Lower lobe of right lung (tissue), 2 donors: ENCODE data around the gene ZNF22. TPM values are rescaled to one million over a fixed set of nuclear protein-coding genes. Genes with fewer than 3 reads are reported as not detected.
A peak's percentile ranks its signal among the peaks of the same experiment; 100 is the strongest.

Source experiments
- ATAC-seq, 2 donors: fragments of 200-7000 bp; cut with Tn5 transposase; one replicate each; pipeline ENCODE4 v1.9.1; 2020 to 2022; ENCODE audit warnings: mild to moderate bottlenecking in 2 of 2, moderate library complexity in 2 of 2
- DNase-seq: peaks from one replicate; pipeline ENCODE4 v3.0.0-alpha.2; 2020
- H3K27ac ChIP-seq: fragments of 200-600 bp; one replicate; pipeline ENCODE4 v1.8.0; 2022
- H3K27me3 ChIP-seq: fragments of 200-600 bp; one replicate; pipeline ENCODE4 v1.8.0; 2022; ENCODE audit warnings: low read depth
- H3K36me3 ChIP-seq: fragments of 200-600 bp; one replicate; pipeline ENCODE4 v1.8.0; 2022; ENCODE audit warnings: mild to moderate bottlenecking
- H3K4me1 ChIP-seq: fragments of 200-600 bp; one replicate; pipeline ENCODE4 v1.8.0; 2022
- H3K4me3 ChIP-seq: fragments of 200-600 bp; one replicate; pipeline ENCODE4 v1.8.0; 2022; ENCODE audit warnings: mild to moderate bottlenecking
- H3K9me3 ChIP-seq: fragments of 200-600 bp; one replicate; pipeline ENCODE4 v1.8.0; 2022
- CTCF ChIP-seq: fragments of 200-600 bp; IDR thresholded peaks from one replicate; pipeline ENCODE4 v1.8.0; 2022; ENCODE audit warnings: antibody characterized with exemption, mild to moderate bottlenecking
- intact Hi-C: fragments of 100-400 bp; cut with DNase I; formaldehyde crosslinking; loops from one replicate; pipeline ENCODE4 v1.11.0; 2022
- total RNA-seq: library from RNA; stranded (reverse); fragmentation: NEBNext Ultra II Directional; extraction: Animal tissue kit (Norgen Biotek cat#: 25700); gene quantifications from one replicate; pipeline ENCODE4 v1.2.1, GENCODE V29; 2021
- donor health status: DM: no; HTN: yes; CAD: no; lungs with severe emphysema.

ZNF22 gene
- total RNA-seq, 1 donor from 2014 or later: 22.1 TPM

DNA sequence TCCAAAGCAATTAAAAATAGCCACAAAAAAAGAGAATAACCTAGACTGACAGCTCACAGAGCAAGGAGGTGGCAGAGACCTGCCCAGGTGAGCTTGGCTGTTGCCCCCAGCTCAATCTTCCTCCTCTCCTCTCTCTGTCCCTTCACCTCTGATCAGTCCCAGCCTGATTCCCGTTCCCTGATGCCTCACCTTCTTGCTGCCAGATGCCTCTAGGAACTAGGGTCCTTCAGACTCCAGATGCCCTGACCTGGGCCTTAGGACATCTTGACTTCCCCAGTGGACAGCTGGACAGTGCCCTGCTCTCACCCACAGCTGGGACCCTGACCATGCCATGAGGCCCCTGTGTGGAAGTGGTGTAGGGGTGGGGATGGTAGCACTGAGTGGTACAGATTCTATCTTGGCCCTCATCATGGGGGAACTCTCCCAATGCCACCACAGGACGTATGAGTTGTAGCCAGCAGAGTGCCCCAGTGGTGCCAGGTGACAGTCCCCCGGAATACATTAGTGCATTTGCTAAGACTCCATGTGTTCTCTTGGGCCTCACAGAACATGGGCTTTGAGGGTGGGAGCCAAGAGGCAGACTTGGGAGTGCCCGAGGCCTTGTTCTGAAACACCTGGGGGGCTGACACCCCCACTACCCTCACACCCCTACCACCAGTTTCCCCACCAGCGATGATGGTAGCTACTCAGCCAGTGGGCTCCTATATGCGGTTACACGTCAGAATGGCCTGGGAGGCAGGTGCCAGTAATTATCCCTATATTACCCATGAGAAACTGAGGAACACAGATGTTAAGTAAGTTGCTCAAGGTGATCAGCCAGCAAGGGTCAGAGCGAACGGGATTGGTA is 24.1 kb upstream of the ZNF22 start:
- no peak for DNase-seq
- intact Hi-C loops: no loop called here
- no peak for ATAC-seq

GRCh38 chr10:44977287-44978212 is 23.2 kb upstream of the ZNF22 start:
- Histone ChIP-seq H3K27me3 (no peaks in the 10 kb centered on the region), H3K4me1 (peaks cover 93% of the 10 kb centered on the region), H3K36me3 (peaks cover 25% of the 10 kb centered on the region), H3K4me3 (peak overlapping the region; percentile 72), H3K27ac (peak overlapping the region; percentile 90), H3K9me3 (no peaks in the 10 kb centered on the region)
- no peak for TF ChIP-seq CTCF
- DNase-seq (no peak), ATAC-seq (no peak)
- intact Hi-C loops: no loop called here

More for the DNA sequence above, 24.1 kb upstream of the ZNF22 start:
- TF ChIP-seq CTCF: no peak
- H3K4me1 ChIP-seq: peaks cover 90% of the 10 kb centered on the region
- H3K27ac ChIP-seq: peak overlapping the region; percentile 90
- no peaks in the 10 kb centered on the region for H3K27me3 ChIP-seq
- no peaks in the 10 kb centered on the region for H3K9me3 ChIP-seq
- peak overlapping the region; percentile 72 for H3K4me3 ChIP-seq
- peaks cover 34% of the 10 kb centered on the region for H3K36me3 ChIP-seq

DNA sequence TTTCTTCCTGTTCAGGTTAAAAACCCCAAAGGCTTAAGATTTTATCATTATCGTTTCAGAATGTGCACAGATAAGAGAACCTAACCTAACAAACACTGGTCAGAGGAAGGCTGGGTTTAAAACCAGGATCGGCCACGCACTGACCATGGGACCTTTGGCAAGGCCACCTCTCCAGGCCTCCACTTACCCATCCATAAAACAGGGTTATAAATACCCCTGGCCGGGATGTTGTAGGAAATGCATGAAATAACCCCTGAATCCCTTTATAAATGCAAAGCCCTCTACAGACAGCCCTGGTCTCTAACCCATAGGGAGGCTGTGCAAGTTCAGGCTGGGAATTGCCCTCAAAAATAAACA is 22.5 kb upstream of the ZNF22 start:
- intact Hi-C loops: no loop called here
- H3K4me1 ChIP-seq: peaks cover 93% of the 10 kb centered on the region
- H3K27me3 ChIP-seq: no peaks in the 10 kb centered on the region
- peak overlapping the region; percentile 90 for H3K27ac ChIP-seq
- no peak for TF ChIP-seq CTCF
- DNase-seq (no peak), ATAC-seq (no peak)
- peaks cover 18% of the 10 kb centered on the region for H3K36me3 ChIP-seq
- H3K9me3 ChIP-seq: no peaks in the 10 kb centered on the region
- peak overlapping the region; percentile 72 for H3K4me3 ChIP-seq

- H3K27me3 ChIP-seq: no peaks in the 10 kb centered on the region
- H3K27ac ChIP-seq: peak within 1 kb of the TSS; percentile 90
- intact Hi-C loops: no loop called here
- DNase-seq: peak; percentile 95
- peak; percentile 79 to 81 for ATAC-seq
- TF ChIP-seq CTCF: peak; percentile 25
- H3K9me3 ChIP-seq: no peaks in the 10 kb centered on the region
- H3K36me3 ChIP-seq: peaks cover 18% of the 10 kb centered on the region
- peak within 1 kb of the TSS; percentile 72 for H3K4me3 ChIP-seq
- H3K4me1 ChIP-seq: peaks cover 93% of the 10 kb centered on the region
These were observed 22.0 kb upstream of the ZNF22 start, which contains the start of gene DEPP1 for GRCh38 chr10:44978570-44979280. Gene DEPP1, minus strand, starts transcription at chr10:44978809. Its CDS starts 779 bp downstream, at chr10:44978030.
